ENCODE measurements around the gene SMIM5.

Gene SMIM5

GRCh38 chr17:75662511-75662910, 29.3 kb downstream of the SMIM5 start:
- Histone ChIP-seq H3K36me3 (ENCODE audit: control insufficient read depth, insufficient read depth, low read length) (no peaks in the 10 kb centered on the region), H3K9ac (no peak overlapping the region), H3K27me3 (ENCODE audit: control insufficient read depth, insufficient read depth, low read length) (no peaks in the 10 kb centered on the region), H3K9me3 (ENCODE audit: control insufficient read depth, low read length) (no peaks in the 10 kb centered on the region), H3K27ac (no peak overlapping the region), H3K4me1 (peaks cover 3% of the 10 kb centered on the region), H3K4me3 (ENCODE audit: low read depth, low read length) (no peak overlapping the region), H2AFZ (no peak overlapping the region), H3K4me2 (ENCODE audit: low read length) (no peak overlapping the region), H3K79me2 (peaks cover 9% of the 10 kb centered on the region)
- TF ChIP-seq, protein P1, sequence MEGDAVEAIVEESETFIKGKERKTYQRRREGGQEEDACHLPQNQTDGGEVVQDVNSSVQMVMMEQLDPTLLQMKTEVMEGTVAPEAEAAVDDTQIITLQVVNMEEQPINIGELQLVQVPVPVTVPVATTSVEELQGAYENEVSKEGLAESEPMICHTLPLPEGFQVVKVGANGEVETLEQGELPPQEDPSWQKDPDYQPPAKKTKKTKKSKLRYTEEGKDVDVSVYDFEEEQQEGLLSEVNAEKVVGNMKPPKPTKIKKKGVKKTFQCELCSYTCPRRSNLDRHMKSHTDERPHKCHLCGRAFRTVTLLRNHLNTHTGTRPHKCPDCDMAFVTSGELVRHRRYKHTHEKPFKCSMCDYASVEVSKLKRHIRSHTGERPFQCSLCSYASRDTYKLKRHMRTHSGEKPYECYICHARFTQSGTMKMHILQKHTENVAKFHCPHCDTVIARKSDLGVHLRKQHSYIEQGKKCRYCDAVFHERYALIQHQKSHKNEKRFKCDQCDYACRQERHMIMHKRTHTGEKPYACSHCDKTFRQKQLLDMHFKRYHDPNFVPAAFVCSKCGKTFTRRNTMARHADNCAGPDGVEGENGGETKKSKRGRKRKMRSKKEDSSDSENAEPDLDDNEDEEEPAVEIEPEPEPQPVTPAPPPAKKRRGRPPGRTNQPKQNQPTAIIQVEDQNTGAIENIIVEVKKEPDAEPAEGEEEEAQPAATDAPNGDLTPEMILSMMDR (IDR thresholded peaks at IDR 0.05) = no peak

- no peak overlapping the region for H3K27ac ChIP-seq
- no peaks in the 10 kb centered on the region for H3K36me3 ChIP-seq (ENCODE audit: control insufficient read depth, insufficient read depth, low read length)
- peaks cover 11% of the 10 kb centered on the region for H3K4me1 ChIP-seq
Observed at GRCh38 chr17:75664099-75664549, 30.9 kb downstream of the SMIM5 start.

GRCh38 chr17:75665981-75666380, 32.7 kb downstream of the SMIM5 start:
- TF ChIP-seq, protein P1 (IDR thresholded peaks at IDR 0.05) = no peak
- Histone ChIP-seq H3K36me3 (ENCODE audit: control insufficient read depth, insufficient read depth, low read length) (no peaks in the 10 kb centered on the region), H3K4me2 (ENCODE audit: low read length) (peak overlapping the region; percentile 75), H3K79me2 (peaks cover 23% of the 10 kb centered on the region), H3K27ac (no peak overlapping the region), H3K27me3 (ENCODE audit: control insufficient read depth, insufficient read depth, low read length) (no peaks in the 10 kb centered on the region), H3K4me3 (ENCODE audit: low read depth, low read length) (peak overlapping the region; percentile 84), H3K4me1 (peaks cover 11% of the 10 kb centered on the region), H2AFZ (no peak overlapping the region), H3K9me3 (ENCODE audit: control insufficient read depth, low read length) (no peaks in the 10 kb centered on the region), H3K9ac (no peak overlapping the region)

More at GRCh38 chr17:75664099-75664549, 30.9 kb downstream of the SMIM5 start:
- TF ChIP-seq, protein P1 (IDR thresholded peaks at IDR 0.05) = no peak
- H3K4me2 ChIP-seq (ENCODE audit: low read length) = no peak overlapping the region
- no peak overlapping the region for H3K4me3 ChIP-seq (ENCODE audit: low read depth, low read length)
- H3K9ac ChIP-seq = no peak overlapping the region
- peaks cover 19% of the 10 kb centered on the region for H3K79me2 ChIP-seq
- H3K27me3 ChIP-seq (ENCODE audit: control insufficient read depth, insufficient read depth, low read length) = no peaks in the 10 kb centered on the region
- H3K9me3 ChIP-seq (ENCODE audit: control insufficient read depth, low read length) = no peaks in the 10 kb centered on the region
- H2AFZ ChIP-seq = no peak overlapping the region

GRCh38 chr17:75666959-75667790, 33.9 kb downstream of the SMIM5 start, which contains the start of the genes RECQL5 and SAP30BP:
Gene RECQL5, minus strand, starts transcription at chr17:75667154. Its CDS starts 597 bp downstream, at chr17:75666557.
Gene SAP30BP, plus strand, starts transcription at chr17:75667338. Its CDS starts 35 bp downstream, at chr17:75667373.
- no peaks in the 10 kb centered on the region for H3K36me3 ChIP-seq (ENCODE audit: control insufficient read depth, insufficient read depth, low read length)
- H3K4me1 ChIP-seq = peaks cover 11% of the 10 kb centered on the region

More at GRCh38 chr17:75666959-75667790, 33.9 kb downstream of the SMIM5 start, which contains the start of the genes RECQL5 and SAP30BP:
- TF ChIP-seq, protein P1 (IDR thresholded peaks at IDR 0.05) = no peak
- H3K9ac ChIP-seq = peak within 1 kb of the TSS; percentile 67
- H3K4me2 ChIP-seq (ENCODE audit: low read length) = peak within 1 kb of the TSS; percentile 75
- H3K27ac ChIP-seq = peak within 1 kb of the TSS; percentile 85
- H3K9me3 ChIP-seq (ENCODE audit: control insufficient read depth, low read length) = no peaks in the 10 kb centered on the region
- peak within 1 kb of the TSS; percentile 84 for H3K4me3 ChIP-seq (ENCODE audit: low read depth, low read length)
- H3K79me2 ChIP-seq = peaks cover 30% of the 10 kb centered on the region
- peak within 1 kb of the TSS; percentile 95 for H2AFZ ChIP-seq
- H3K27me3 ChIP-seq (ENCODE audit: control insufficient read depth, insufficient read depth, low read length) = no peaks in the 10 kb centered on the region

Measured in parathyroid adenoma (tissue), 2 donors.